Peyer's patch (tissue), 4 donors: ENCODE results near the gene NELFB.

ENCODE experiments used
- CTCF ChIP-seq, 6 experiments: fragments of 450-650 bp in 4 of 6; fragments of 200-600 bp in 2 of 6; sonication (generic) in 1 of 6; IDR thresholded peaks; one replicate each; pipeline ENCODE4 v1.5.1; 2017 to 2019; ENCODE audit warnings: antibody characterized with exemption in 6 of 6, mild to moderate bottlenecking in 3 of 6, moderate library complexity in 1 of 6
- POLR2A ChIP-seq, 2 donors: fragments of 450-650 bp; IDR thresholded peaks; one replicate each; pipeline ENCODE4 v1.5.1; 2017; ENCODE audit warnings: antibody characterized with exemption in 2 of 2, mild to moderate bottlenecking in 2 of 2, moderate library complexity in 2 of 2

DNA sequence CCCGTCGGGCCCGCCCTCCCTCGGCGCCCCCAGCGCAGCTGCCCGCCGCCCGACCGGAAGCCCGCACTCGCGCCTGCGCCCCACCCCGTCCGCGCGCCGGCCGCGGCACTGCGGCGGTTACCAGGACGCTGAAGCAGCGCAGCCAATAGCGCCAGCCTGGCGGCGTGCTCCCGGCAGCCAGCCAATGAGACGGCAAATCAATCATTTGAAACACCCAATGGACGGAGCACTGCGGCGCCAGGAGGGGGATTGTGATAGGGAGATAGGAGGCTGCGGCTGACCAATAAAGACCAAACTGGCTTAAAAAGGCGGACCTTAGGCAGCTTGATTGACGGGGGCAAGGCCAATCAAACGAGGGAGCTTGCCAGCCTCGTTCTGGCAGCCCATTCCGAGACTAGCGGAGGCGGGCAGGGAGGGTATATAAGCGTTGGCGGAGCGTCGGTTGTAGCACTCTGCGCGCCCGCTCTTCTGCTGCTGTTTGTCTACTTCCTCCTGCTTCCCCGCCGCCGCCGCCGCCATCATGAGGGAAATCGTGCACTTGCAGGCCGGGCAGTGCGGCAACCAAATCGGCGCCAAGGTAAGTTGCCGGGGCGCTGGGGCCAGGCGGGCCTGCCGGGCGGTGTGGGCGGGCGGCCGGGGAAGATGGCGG lies 14.2 kb upstream of the NELFB start, which contains the start of gene TUBB4B:
- TF ChIP-seq POLR2A (IDR thresholded peaks at IDR 0.05): peak; percentile 100
- TF ChIP-seq CTCF (IDR thresholded peaks at IDR 0.05): peak in 3 of 6 experiments; percentile 8 to 20 (median 15)
